Measurements from ENCODE around the gene STUB1. TPM values are rescaled to one million over a fixed set of nuclear protein-coding genes. Genes with fewer than 3 reads are reported as not detected.

Gene STUB1
- total and polyA plus RNA-seq, 2 experiments from 2014 or later: 91.7 to 108 TPM

DNA sequence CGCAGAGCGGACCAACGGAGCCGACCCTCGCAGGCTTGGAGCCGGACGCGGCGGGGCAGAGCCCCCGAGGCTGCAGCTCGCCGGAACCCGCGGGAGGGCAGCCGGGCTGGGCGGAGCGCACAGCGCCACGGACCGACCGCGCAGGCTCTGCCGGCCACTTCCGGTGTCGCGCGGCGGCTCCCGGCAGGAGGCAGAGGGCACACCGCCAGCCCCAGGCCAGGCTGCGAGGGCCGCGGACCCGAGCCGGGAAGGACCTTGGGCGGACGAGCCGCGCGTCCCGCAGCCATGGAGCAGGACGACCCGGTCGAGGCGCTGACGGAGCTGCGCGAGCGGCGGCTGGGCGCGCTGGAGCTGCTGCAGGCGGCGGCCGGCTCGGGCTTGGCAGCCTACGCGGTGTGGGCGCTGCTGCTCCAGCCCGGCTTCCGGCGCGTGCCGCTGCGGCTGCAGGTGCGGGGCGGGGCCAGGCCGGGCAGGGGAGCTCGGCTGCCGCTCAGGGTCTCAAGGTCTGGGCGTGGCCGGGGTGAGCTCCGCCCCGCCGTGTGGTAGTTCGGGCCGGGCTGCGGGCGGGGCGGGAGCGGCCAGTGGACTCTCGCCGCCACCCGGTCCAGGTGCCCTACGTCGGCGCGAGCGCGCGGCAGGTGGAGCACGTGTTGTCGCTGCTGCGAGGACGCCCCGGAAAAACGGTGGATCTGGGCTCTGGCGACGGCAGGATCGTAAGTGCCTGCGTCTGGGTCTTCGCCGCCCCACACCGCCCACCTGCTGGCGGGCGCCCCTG lies 41.0 kb downstream of the STUB1 start, which contains the start of gene ANTKMT:
Gene ANTKMT (plus strand): TSS at position 157 of the 775 bp plus-strand sequence. CDS start 129 bp downstream, at position 286.
- H2AFZ ChIP-seq: 0 out of 2 replicates have a peak within 1 kb of the TSS, but pooled peaks have one; percentile 32
- peaks cover 7% of the 10 kb centered on the region for H3F3A ChIP-seq (replicated peaks; ENCODE audit: low read depth)
- ATAC-seq (peak; percentile 74), DNase-seq (ENCODE audit: low spot score) (peak; percentile 97)
- no peaks in the 10 kb centered on the region for H4K20me1 ChIP-seq (replicated peaks; ENCODE audit: insufficient read depth)
- 0 out of 2 replicates have a peak within 1 kb of the TSS, but pooled peaks have one; percentile 74 for H3K27ac ChIP-seq (ENCODE audit: low read depth)
- no peaks in the 10 kb centered on the region for H3K79me2 ChIP-seq (replicated peaks; ENCODE audit: insufficient read depth)
- peaks cover 11% of the 10 kb centered on the region; the same call in 1 of the 2 replicates for H3K4me1 ChIP-seq (ENCODE audit: insufficient read depth)
- TF ChIP-seq CREB1 (CRISPR knock-in tag; IDR thresholded peaks at IDR 0.05; ENCODE audit: low read depth): peak; percentile 69
- TF ChIP-seq, protein P1, sequence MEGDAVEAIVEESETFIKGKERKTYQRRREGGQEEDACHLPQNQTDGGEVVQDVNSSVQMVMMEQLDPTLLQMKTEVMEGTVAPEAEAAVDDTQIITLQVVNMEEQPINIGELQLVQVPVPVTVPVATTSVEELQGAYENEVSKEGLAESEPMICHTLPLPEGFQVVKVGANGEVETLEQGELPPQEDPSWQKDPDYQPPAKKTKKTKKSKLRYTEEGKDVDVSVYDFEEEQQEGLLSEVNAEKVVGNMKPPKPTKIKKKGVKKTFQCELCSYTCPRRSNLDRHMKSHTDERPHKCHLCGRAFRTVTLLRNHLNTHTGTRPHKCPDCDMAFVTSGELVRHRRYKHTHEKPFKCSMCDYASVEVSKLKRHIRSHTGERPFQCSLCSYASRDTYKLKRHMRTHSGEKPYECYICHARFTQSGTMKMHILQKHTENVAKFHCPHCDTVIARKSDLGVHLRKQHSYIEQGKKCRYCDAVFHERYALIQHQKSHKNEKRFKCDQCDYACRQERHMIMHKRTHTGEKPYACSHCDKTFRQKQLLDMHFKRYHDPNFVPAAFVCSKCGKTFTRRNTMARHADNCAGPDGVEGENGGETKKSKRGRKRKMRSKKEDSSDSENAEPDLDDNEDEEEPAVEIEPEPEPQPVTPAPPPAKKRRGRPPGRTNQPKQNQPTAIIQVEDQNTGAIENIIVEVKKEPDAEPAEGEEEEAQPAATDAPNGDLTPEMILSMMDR (conservative IDR thresholded peaks at IDR 0.05; ENCODE audit: low read depth in 2 of 2): no peak
- no peak for TF ChIP-seq JUNB (IDR thresholded peaks at IDR 0.05; ENCODE audit: unreplicated experiment)
- TF ChIP-seq, protein P2, sequence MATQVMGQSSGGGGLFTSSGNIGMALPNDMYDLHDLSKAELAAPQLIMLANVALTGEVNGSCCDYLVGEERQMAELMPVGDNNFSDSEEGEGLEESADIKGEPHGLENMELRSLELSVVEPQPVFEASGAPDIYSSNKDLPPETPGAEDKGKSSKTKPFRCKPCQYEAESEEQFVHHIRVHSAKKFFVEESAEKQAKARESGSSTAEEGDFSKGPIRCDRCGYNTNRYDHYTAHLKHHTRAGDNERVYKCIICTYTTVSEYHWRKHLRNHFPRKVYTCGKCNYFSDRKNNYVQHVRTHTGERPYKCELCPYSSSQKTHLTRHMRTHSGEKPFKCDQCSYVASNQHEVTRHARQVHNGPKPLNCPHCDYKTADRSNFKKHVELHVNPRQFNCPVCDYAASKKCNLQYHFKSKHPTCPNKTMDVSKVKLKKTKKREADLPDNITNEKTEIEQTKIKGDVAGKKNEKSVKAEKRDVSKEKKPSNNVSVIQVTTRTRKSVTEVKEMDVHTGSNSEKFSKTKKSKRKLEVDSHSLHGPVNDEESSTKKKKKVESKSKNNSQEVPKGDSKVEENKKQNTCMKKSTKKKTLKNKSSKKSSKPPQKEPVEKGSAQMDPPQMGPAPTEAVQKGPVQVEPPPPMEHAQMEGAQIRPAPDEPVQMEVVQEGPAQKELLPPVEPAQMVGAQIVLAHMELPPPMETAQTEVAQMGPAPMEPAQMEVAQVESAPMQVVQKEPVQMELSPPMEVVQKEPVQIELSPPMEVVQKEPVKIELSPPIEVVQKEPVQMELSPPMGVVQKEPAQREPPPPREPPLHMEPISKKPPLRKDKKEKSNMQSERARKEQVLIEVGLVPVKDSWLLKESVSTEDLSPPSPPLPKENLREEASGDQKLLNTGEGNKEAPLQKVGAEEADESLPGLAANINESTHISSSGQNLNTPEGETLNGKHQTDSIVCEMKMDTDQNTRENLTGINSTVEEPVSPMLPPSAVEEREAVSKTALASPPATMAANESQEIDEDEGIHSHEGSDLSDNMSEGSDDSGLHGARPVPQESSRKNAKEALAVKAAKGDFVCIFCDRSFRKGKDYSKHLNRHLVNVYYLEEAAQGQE (IDR thresholded peaks at IDR 0.05; ENCODE audit: unreplicated experiment): no peak
- no peak for TF ChIP-seq EZH2 (IDR thresholded peaks at IDR 0.05; ENCODE audit: low read depth, unreplicated experiment)
- TF ChIP-seq, protein P3, sequence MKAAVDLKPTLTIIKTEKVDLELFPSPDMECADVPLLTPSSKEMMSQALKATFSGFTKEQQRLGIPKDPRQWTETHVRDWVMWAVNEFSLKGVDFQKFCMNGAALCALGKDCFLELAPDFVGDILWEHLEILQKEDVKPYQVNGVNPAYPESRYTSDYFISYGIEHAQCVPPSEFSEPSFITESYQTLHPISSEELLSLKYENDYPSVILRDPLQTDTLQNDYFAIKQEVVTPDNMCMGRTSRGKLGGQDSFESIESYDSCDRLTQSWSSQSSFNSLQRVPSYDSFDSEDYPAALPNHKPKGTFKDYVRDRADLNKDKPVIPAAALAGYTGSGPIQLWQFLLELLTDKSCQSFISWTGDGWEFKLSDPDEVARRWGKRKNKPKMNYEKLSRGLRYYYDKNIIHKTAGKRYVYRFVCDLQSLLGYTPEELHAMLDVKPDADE (IDR thresholded peaks at IDR 0.05): peak; percentile 7; the same call in 1 of the 2 replicates
- TF ChIP-seq POLR2AphosphoS5 (IDR thresholded peaks at IDR 0.05; ENCODE audit: low read depth): peak; percentile 70
- TF ChIP-seq, protein P4, sequence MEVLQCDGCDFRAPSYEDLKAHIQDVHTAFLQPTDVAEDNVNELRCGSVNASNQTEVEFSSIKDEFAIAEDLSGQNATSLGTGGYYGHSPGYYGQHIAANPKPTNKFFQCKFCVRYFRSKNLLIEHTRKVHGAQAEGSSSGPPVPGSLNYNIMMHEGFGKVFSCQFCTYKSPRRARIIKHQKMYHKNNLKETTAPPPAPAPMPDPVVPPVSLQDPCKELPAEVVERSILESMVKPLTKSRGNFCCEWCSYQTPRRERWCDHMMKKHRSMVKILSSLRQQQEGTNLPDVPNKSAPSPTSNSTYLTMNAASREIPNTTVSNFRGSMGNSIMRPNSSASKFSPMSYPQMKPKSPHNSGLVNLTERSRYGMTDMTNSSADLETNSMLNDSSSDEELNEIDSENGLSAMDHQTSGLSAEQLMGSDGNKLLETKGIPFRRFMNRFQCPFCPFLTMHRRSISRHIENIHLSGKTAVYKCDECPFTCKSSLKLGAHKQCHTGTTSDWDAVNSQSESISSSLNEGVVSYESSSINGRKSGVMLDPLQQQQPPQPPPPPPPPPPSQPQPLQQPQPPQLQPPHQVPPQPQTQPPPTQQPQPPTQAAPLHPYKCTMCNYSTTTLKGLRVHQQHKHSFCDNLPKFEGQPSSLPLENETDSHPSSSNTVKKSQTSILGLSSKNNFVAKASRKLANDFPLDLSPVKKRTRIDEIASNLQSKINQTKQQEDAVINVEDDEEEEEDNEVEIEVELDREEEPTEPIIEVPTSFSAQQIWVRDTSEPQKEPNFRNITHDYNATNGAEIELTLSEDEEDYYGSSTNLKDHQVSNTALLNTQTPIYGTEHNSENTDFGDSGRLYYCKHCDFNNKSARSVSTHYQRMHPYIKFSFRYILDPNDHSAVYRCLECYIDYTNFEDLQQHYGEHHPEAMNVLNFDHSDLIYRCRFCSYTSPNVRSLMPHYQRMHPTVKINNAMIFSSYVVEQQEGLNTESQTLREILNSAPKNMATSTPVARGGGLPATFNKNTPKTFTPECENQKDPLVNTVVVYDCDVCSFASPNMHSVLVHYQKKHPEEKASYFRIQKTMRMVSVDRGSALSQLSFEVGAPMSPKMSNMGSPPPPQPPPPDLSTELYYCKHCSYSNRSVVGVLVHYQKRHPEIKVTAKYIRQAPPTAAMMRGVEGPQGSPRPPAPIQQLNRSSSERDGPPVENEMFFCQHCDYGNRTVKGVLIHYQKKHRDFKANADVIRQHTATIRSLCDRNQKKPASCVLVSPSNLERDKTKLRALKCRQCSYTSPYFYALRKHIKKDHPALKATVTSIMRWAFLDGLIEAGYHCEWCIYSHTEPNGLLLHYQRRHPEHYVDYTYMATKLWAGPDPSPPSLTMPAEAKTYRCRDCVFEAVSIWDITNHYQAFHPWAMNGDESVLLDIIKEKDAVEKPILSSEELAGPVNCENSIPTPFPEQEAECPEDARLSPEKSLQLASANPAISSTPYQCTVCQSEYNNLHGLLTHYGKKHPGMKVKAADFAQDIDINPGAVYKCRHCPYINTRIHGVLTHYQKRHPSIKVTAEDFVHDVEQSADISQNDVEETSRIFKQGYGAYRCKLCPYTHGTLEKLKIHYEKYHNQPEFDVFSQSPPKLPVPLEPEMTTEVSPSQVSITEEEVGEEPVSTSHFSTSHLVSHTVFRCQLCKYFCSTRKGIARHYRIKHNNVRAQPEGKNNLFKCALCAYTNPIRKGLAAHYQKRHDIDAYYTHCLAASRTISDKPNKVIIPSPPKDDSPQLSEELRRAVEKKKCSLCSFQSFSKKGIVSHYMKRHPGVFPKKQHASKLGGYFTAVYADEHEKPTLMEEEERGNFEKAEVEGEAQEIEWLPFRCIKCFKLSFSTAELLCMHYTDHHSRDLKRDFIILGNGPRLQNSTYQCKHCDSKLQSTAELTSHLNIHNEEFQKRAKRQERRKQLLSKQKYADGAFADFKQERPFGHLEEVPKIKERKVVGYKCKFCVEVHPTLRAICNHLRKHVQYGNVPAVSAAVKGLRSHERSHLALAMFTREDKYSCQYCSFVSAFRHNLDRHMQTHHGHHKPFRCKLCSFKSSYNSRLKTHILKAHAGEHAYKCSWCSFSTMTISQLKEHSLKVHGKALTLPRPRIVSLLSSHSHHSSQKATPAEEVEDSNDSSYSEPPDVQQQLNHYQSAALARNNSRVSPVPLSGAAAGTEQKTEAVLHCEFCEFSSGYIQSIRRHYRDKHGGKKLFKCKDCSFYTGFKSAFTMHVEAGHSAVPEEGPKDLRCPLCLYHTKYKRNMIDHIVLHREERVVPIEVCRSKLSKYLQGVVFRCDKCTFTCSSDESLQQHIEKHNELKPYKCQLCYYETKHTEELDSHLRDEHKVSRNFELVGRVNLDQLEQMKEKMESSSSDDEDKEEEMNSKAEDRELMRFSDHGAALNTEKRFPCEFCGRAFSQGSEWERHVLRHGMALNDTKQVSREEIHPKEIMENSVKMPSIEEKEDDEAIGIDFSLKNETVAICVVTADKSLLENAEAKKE (CRISPR knock-in tag; IDR thresholded peaks at IDR 0.05): no peak
- H3K27me3 Mint-ChIP-seq (ENCODE audit: insufficient read depth, low read depth, poor library complexity): peaks cover 26% of the 10 kb centered on the region
- H3K9me3 Mint-ChIP-seq: no peaks in the 10 kb centered on the region
- H3K4me3 ChIP-seq: peak within 1 kb of the TSS; percentile 82
- H3K27ac Mint-ChIP-seq: peak within 1 kb of the TSS; percentile 72
- H3K4me3 Mint-ChIP-seq: peak within 1 kb of the TSS; percentile 83
- H3K36me3 ChIP-seq (ENCODE audit: insufficient read depth): no peaks in the 10 kb centered on the region
- H3K9me2 ChIP-seq (ENCODE audit: insufficient read depth): no peaks in the 10 kb centered on the region
- H3K4me2 ChIP-seq: peak within 1 kb of the TSS; percentile 97
- no peaks in the 10 kb centered on the region for H3K36me3 Mint-ChIP-seq (ENCODE audit: low read depth)
- H3K27me3 ChIP-seq (ENCODE audit: insufficient read depth): peaks cover 25% of the 10 kb centered on the region
- peaks cover 13% of the 10 kb centered on the region; the same call in 2 of the 3 replicates for H3K4me1 Mint-ChIP-seq

Data from GM23338 (cell line).